ENCODE results near the gene RAB27A. TPM values are rescaled to one million over a fixed set of nuclear protein-coding genes. Genes with fewer than 3 reads are reported as not detected.

The RAB27A gene
- total and polyA plus RNA-seq, 2 donors from 2014 or later: 10.1 to 45.8 TPM

GRCh38 chr15:55194256-55194655 lies 95.4 kb downstream of the RAB27A start:
- H3K9me3 ChIP-seq (ENCODE audit: control insufficient read depth in 2 of 3, insufficient read depth in 1 of 3, low read length in 3 of 3): no peaks in the 10 kb centered on the region
- no peak overlapping the region for H3K4me3 ChIP-seq (ENCODE audit: low read length in 3 of 3)
- H3K27ac ChIP-seq (ENCODE audit: low read depth in 2 of 2, low read length in 2 of 2): no peak overlapping the region
- peaks cover 0 to 14% (median 8%) of the 10 kb centered on the region in 3 donors for H3K4me1 ChIP-seq (ENCODE audit: control insufficient read depth in 2 of 3, insufficient read depth in 2 of 3, low read depth in 1 of 3, low read length in 3 of 3)
- no peak for FAIRE-seq
- no peaks in the 10 kb centered on the region for H3K27me3 ChIP-seq (ENCODE audit: control insufficient read depth, insufficient read depth, low read length)
- TF ChIP-seq CTCF (IDR thresholded peaks at IDR 0.05; ENCODE audit: borderline replicate concordance, extremely low read depth, insufficient read depth): no peak
- peak overlapping the region in 1 of 3 donors; percentile 37 for H3K9ac ChIP-seq (ENCODE audit: low read length in 3 of 3)
- no peak for DNase-seq
- H3K36me3 ChIP-seq (ENCODE audit: control insufficient read depth in 2 of 3, insufficient read depth in 3 of 3, low read length in 3 of 3): peaks cover 0 to 3% (median 0%) of the 10 kb centered on the region in 3 donors
- intact Hi-C loops (cut with DNase I): no loop called here

- intact Hi-C loops (cut with DNase I): no loop called here
- no peak for TF ChIP-seq CTCF (IDR thresholded peaks at IDR 0.05; ENCODE audit: borderline replicate concordance, extremely low read depth, insufficient read depth)
- no peak for FAIRE-seq
- Histone ChIP-seq H3K9me3 (ENCODE audit: control insufficient read depth in 2 of 3, insufficient read depth in 1 of 3, low read length in 3 of 3) (no peaks in the 10 kb centered on the region), H3K27ac (ENCODE audit: low read depth in 2 of 2, low read length in 2 of 2) (no peak overlapping the region), H3K4me3 (ENCODE audit: low read length in 3 of 3) (no peak overlapping the region), H3K9ac (ENCODE audit: low read length in 3 of 3) (no peak overlapping the region), H3K4me1 (ENCODE audit: control insufficient read depth in 2 of 3, insufficient read depth in 2 of 3, low read depth in 1 of 3, low read length in 3 of 3) (no peaks in the 10 kb centered on the region), H3K27me3 (ENCODE audit: control insufficient read depth, insufficient read depth, low read length) (no peaks in the 10 kb centered on the region), H3K36me3 (ENCODE audit: control insufficient read depth in 2 of 3, insufficient read depth in 3 of 3, low read length in 3 of 3) (peaks cover 2 to 31% (median 16%) of the 10 kb centered on the region in 3 donors)
- DNase-seq: no peak
Observed at GRCh38 chr15:55186331-55186730, 103.3 kb downstream of the RAB27A start.

GRCh38 chr15:55183679-55184078 lies 105.9 kb downstream of the RAB27A start:
- H3K27ac ChIP-seq (ENCODE audit: low read depth in 2 of 2, low read length in 2 of 2): no peak overlapping the region
- no peaks in the 10 kb centered on the region for H3K27me3 ChIP-seq (ENCODE audit: control insufficient read depth, insufficient read depth, low read length)
- no peak for FAIRE-seq
- intact Hi-C loops (cut with DNase I): no loop called here
- H3K9ac ChIP-seq (ENCODE audit: low read length in 3 of 3): no peak overlapping the region
- no peaks in the 10 kb centered on the region for H3K9me3 ChIP-seq (ENCODE audit: control insufficient read depth in 2 of 3, insufficient read depth in 1 of 3, low read length in 3 of 3)
- no peaks in the 10 kb centered on the region for H3K4me1 ChIP-seq (ENCODE audit: control insufficient read depth in 2 of 3, insufficient read depth in 2 of 3, low read depth in 1 of 3, low read length in 3 of 3)
- H3K36me3 ChIP-seq (ENCODE audit: control insufficient read depth in 2 of 3, insufficient read depth in 3 of 3, low read length in 3 of 3): peaks cover 7 to 37% (median 24%) of the 10 kb centered on the region in 3 donors
- no peak for TF ChIP-seq CTCF (IDR thresholded peaks at IDR 0.05; ENCODE audit: borderline replicate concordance, extremely low read depth, insufficient read depth)
- no peak overlapping the region for H3K4me3 ChIP-seq (ENCODE audit: low read length in 3 of 3)
- DNase-seq: no peak

GRCh38 chr15:55179141-55179540 lies 110.5 kb downstream of the RAB27A start:
- H3K4me3 ChIP-seq (ENCODE audit: low read length in 3 of 3): no peak overlapping the region
- DNase-seq (no peak), FAIRE-seq (no peak)
- no peaks in the 10 kb centered on the region for H3K9me3 ChIP-seq (ENCODE audit: control insufficient read depth in 2 of 3, insufficient read depth in 1 of 3, low read length in 3 of 3)
- H3K4me1 ChIP-seq (ENCODE audit: control insufficient read depth in 2 of 3, insufficient read depth in 2 of 3, low read depth in 1 of 3, low read length in 3 of 3): no peaks in the 10 kb centered on the region
- no peaks in the 10 kb centered on the region for H3K27me3 ChIP-seq (ENCODE audit: control insufficient read depth, insufficient read depth, low read length)
- intact Hi-C loops (cut with DNase I): no loop called here
- no peak for TF ChIP-seq CTCF (IDR thresholded peaks at IDR 0.05; ENCODE audit: borderline replicate concordance, extremely low read depth, insufficient read depth)
- peaks cover 6 to 23% (median 16%) of the 10 kb centered on the region in 3 donors for H3K36me3 ChIP-seq (ENCODE audit: control insufficient read depth in 2 of 3, insufficient read depth in 3 of 3, low read length in 3 of 3)
- H3K27ac ChIP-seq (ENCODE audit: low read depth in 2 of 2, low read length in 2 of 2): no peak overlapping the region
- no peak overlapping the region for H3K9ac ChIP-seq (ENCODE audit: low read length in 3 of 3)
